Measurements from ENCODE around the gene HAUS1. TPM values are rescaled to one million over a fixed set of nuclear protein-coding genes. Genes with fewer than 3 reads are reported as not detected.

The HAUS1 gene
- 22.0 TPM for total RNA-seq

GRCh38 chr18:46104128-46104911, at the start of gene HAUS1:
TSS of gene HAUS1 (plus strand) at chr18:46104385. CDS start at chr18:46104412, 27 bp downstream.

GRCh38 chr18:46071653-46072375, 32.4 kb upstream of the HAUS1 start, which contains the start of gene PSTPIP2:
TSS of gene PSTPIP2 (minus strand) at chr18:46072260. CDS start at chr18:46072188, 72 bp downstream.

GRCh38 chr18:46097801-46098615, 6.2 kb upstream of the HAUS1 start, which contains the start of gene ATP5F1A:
TSS of gene ATP5F1A (minus strand) at chr18:46098296. CDS start at chr18:46098231, 65 bp downstream.

Small RNA genes within 50 kb of the gene (small RNA-seq; reads per million reads assigned to genes)
- gene RNU6-1278P (ENCODE audit: low replicate concordance) (not detected), gene RNY4P37 (ENCODE audit: low replicate concordance) (not detected)

Other genes with a start within 250 kb of the HAUS1 start
- 40.3 TPM for gene EPG5, start 137.1 kb upstream of the HAUS1 start, total RNA-seq
- gene PSTPIP2, start 32.1 kb upstream of the HAUS1 start, total RNA-seq: 9.9 TPM
- 476 TPM for gene ATP5F1A, start 6.1 kb upstream of the HAUS1 start, total RNA-seq